ENCODE measurements around the gene ETV6.
"Not testable (repeated sequence)": the region's sequence is repeated elsewhere in the genome, so short reads cannot be mapped to it uniquely, and the experiment has no call there.

Gene ETV6

DNA sequence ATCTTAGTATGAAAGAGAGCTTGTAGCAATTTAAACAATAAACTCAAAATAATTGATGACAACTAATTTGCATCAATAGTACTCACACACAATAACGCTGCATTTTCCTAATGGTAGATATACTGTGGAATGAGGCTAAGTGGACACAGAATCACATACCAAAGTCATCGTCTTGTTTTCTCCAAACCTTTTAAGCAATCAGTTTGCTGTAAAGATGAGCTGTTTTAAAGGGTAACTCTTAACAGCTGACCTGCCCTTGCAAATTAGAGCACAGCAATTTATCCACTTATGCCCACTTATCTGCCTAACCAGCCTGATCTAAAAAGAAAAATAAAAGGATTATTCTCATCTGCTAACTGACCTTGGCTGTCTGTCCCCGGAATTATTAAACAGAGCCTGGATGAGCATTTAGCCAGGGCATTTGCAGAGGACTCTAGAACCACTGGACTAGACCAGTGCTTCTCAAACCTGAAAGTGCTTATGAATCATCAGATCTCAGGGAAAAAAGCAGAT, 247.0 kb downstream of the ETV6 start:
- peak; percentile 83 for DNase-seq

DNA sequence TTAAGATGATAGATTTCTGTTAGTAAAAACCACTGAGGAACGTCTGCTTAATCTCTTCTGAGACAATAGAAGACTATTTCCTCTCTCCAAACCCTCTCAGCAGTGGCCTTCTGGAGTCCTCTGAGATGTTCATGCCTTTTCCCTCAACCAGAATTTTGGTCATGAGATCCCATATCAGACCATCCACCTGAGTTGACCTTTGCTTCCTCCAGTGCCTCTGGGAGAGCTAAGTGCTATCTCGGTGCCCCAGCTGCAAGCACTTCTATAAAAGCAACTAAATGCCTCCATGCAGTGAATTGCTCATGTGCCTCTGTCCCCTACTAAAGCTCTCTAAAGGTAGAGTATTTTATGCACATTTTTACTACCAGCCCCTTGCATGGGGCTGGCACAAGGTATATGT, 248.4 kb downstream of the ETV6 start:
- no peak for DNase-seq

DNA sequence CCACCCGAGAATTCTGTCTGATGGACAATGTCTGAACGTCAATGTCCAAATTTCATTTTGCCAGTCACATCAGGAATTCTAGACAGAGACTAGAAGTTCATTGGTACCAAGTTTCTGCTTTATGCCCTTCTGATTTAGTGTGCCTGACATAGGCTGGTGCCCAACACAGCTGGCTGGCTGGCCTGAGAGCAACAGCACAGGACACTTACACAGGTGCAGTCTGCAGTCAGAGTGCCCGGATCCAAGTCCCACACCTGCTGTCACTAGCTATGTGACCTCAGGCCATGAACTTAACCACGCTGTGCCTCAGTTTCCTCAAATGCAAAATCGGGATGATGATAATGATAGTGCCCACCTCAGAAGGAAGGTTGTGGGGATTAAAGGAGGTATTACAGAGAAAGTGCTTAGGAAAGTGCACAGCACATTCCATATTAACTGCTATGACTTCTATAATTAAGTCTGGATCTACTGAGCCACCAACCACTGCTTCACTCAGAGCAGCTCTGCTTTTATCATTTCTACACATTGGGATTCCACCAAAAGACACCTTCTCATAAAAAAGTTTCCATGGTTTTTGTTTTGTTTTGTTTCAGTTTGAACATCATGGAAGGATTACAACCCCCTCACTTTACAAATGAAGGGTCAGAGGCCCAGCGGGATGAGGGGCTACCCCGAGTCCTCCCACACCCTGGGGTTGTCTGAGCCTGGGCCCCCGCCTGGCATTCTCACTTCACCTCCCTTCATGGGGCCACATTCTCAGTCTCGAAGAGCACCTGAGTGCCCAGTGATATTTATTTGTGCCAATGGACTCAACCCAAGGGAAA, 252.4 kb downstream of the ETV6 start:
- no peak for DNase-seq

DNA sequence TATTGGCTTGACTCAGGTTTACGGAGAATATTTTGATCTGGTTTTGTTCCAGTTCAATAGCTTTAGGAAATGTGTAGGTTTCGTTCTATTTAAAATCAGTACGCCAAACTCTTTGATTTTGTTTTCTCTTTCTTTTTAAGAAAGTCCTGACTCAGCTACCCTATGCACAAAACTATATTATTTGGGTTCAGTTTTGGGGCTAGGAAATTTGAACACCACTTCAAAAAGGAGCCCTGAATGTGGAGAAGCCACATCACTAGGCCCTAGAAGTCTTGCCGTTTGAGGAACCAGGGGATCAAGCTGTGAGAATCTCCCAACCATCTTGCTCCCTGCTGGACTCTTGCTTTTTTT, 253.0 kb downstream of the ETV6 start:
- no peak for DNase-seq

DNA sequence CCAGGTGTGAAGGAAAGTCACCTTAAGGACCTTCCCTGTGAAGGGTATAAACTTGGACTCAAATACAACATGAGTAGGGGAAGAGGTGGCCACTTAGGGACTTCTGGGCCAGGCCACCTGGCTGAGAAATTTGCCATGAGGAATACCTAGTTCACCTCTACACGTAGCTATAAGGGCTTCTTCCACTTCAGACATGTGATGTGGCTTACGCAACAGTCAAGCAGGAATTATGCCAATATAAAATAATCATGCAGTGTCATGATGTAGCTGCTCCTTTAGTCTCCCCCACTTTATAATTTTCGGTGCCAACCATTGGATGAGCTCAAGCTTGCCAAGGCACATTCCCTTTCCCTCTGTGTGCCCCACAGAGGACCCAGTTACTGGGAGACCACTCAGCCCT, 254.7 kb downstream of the ETV6 start:
- DNase-seq, result no peak

DNA sequence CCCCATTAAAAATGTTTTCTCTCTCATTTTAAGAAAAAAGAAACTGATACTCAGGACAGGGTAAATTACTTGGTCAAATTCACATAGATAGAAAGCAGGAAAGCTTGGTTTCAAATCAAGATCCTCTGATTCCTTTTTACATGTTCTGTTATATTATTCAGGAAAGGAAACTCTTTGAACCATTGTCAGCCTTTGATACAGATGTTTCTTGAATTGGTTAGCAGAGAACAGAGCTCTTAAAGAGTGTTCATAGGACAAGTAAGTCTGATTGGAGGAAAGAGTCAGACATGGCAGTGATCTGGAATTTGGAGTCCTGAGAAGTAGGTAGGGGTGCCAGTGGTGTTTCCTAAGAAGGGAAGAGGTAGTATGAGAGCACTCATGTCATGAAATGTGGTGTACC, 256.1 kb downstream of the ETV6 start:
- DNase-seq, result no peak

DNA sequence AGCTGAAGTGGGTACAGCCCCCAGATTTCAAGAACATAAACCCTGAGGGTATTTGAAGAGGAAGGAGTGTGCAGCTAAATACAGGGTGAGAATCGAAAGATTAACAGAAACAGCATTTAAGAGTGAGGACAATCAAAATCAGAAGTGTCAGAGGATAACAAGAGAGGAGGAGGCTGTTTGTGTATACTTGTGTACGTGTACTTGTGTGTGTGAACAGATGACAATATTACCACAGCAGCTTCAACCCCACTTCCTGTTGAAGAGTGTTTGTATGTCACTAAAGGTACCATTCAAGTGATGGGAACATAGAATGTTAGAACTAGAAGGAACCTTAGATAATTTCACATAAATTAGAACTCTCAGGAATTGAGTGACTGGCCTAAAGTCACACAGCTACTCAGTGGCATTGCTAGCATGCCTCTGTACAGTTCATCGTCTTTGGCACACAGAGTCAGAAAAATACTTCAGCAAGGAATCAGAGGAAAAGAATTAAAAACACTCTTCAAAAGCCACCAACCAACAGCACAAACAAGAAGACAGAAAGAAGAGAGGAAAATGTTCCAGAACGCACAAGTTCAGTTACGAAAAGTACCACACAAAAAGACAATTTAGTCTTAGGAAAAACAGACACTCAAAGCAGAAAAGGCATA, 256.9 kb downstream of the ETV6 start:
- no peak for DNase-seq

DNA sequence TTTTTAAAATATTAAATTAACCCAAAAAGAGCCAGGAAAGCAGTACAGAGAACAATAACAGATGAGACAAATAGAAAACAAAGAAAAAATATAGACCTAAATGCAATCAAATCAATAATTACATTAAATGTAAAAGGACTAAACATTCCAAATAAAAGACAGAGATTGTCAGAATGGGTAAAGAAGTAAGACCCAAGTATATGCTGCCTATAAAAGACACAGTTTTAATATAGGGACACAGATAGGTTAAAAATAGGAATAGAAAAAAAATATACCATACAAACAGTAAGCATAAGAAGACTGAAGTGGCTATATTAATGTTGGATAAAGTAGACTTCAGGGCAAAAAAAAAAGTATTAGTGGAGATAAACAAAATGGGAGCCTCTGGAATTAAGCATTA, 258.2 kb downstream of the ETV6 start:
- no peak for DNase-seq

DNA sequence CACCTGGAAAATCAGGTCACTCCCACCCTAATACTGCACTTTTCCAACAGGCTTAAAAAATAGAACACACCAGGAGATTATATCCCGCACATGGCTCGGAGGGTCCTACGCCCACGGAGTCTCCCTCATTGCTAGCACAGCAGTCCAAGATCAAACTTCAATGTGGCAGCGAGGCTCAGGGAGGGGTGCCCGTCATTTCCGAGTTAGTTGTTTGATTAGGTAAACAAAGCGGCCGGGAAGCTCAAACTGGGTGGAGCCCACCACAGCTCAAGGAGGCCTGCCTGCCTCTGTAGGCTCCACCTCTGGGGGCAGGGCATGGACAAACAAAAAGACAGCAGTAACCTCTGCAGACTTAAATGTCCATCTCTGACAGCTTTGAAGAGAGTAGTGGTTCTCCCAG, 259.9 kb downstream of the ETV6 start:
- not testable (repeated sequence) for DNase-seq

DNA sequence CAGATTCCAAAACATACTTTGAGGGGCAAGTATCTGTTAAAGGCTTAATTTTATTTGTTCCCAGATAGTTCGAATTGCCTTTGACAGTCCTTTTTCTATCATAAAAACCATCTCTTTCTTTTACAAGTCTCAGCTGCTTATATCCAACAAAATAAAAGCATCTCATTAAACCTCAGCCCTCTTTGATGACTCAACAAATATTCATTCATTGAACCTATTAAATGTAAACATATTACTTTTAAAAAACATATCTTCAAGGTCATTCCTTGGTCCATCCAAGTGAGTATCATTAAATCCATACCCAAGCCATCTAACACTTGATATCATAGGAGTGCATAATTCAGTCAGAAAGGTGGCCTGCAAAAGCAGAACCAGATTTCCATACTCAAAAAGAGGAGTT, 266.6 kb downstream of the ETV6 start:
- DNase-seq, result no peak

DNA sequence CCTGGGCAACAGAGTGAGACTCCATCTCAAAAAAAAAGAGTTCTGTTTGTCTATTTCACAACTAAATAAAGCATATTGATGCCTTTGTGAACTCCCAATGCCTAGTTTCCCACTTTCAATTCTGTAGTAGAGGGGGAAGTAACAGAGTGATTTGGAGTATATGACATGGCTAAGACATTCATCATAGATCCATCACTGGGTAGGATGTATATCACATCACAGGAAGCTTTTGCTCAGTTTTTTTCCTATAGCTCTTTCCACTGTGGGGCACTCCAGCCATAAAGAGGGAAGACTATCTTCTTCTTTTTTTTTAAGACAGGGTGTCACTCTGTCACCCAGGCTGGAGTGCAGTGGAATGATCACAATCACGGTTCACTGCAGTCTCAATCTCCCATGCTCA, 267.3 kb downstream of the ETV6 start:
- no peak for DNase-seq

DNA sequence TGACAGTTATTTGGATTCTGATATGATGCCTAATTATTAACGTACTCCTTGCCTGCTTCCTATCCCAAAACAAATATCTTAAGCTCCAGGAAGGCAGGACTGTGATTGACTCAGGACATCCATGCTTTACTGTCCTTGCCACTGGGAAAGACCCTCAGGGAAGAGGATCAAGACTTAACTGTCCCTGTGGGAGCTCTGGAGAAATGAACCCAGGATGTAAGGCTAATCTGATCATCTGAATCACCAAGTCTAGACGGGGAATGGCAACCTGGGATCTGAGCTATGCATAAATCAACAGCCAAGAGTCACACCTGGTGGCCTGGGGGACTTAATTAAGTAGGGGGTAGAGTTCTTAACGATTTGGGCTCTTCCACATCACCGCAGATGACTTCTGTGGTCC, 268.0 kb downstream of the ETV6 start:
- no peak for DNase-seq

DNA sequence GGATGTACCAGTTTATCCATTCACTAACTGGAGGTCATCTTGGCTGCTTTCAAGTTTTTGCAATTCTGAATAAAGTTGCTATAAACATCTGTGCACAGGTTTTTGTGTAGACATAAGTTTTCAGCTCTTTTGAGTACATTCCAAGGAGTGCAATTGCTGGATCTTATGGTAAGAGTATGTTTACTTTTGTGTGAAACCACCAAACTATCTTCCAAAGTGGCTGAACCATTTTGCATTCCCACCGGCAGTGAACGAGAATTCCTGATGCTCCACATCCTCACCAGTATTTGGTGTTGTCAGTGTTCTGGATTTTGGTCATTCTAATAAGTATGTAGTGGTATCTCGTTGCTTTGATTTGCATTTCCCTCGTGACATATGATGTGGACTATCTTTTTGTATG, 270.8 kb downstream of the ETV6 start:
- no peak for DNase-seq

DNA sequence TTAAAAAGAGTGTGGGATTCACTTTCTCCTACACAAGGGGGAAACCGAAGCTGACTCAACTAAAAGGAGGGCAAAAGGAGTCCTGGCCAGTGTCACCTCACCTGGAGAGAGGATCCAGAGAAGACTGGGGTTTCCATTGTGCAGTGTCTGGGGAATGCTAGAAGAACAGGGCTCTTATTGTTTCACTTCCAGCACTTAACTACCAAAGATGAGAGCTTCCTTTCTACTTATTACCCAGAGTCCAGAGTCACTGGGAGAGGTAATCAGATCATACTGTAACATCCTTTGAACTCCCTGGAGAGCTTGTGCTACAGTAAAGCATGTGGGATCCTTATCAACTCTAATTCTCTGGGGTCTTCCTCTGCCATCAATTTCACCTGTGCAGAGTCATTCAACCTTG, 272.9 kb downstream of the ETV6 start:
- DNase-seq, result no peak

DNA sequence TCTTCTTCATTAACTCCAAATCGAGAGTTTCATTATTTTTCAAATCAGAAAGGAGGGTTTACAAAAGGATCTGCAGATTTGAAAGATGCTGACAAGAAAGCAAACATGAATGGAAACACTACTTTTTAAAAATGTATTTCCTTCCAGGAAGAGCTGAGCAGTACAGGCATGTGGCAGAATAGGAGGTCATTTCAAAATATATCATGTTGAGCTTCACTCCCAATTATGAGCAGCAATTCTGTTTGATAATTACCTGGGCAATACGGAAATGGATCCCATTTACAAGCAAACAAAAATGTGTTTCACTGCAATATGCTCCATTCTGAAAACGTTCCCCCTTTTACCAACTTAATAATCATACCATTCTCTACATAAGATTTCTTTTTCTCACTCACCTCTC, 273.6 kb downstream of the ETV6 start:
- no peak for DNase-seq

DNA sequence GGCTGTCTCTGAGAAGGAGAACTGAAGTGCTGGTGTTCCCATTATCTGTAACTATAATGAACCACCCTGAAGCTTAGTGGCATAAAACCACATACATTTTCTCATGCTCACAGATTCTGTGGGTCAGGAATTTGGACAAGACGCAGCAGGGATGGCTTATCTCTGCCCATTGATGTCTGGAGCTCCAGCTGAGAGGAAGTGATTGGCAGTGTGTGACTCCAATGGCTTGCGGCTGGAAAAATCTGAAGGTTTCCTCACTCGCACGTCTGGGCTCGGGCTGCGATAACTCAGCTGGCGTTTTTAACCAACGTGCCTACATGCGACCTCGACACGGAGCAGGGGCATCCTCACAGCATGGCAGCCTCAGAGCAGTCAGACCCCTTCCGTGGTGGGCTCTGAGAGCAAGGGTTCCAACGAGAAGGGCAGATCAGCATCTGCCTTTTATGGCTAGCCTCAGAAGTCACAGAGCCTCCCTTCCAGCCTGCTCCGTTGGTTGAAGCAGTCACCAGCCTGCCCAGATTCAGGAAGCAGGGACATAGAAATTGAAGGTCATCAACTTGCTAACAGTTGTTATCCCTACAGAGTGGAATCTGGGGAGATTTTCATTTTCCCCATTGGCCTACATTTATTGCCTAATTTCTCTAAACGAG, 277.9 kb downstream of the ETV6 start:
- DNase-seq, result no peak

DNA sequence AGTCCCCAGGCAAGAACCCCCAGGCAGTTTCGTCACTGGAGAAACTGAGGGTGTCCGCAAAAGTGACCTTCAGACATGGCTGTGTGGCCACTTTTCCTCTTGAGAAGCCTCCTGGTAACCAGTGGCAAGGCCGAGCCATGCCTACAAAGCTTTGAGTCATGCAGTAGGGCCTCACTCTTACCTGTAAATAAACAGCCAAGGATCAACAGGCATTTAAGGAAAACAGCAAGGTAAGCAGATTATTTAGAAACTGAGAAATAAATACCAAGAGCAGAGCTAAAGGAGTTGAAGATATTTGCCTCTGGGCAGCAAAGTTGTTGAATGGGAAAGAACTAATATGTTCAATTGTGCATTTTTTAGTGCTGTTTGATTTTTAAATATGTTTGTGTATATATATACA, 280.2 kb downstream of the ETV6 start:
- no peak for DNase-seq

DNA sequence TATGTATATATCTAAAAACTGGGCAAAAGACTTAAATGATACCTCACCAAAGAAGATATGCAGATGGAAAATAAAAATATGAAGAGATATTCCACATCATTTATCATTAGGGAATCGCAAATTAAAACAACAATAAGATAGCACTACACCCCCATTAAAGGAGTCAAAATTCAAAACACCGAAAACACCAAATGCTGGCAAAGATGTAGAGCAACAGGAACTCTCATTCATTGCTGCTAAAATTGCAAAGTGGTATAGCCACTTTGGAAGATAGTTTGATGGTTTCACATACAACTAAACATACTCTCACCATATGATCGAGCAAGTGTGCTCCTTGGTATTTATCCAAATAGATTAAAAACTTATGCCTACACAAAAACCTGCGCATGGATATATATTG, 289.7 kb downstream of the ETV6 start:
- no peak for DNase-seq

DNA sequence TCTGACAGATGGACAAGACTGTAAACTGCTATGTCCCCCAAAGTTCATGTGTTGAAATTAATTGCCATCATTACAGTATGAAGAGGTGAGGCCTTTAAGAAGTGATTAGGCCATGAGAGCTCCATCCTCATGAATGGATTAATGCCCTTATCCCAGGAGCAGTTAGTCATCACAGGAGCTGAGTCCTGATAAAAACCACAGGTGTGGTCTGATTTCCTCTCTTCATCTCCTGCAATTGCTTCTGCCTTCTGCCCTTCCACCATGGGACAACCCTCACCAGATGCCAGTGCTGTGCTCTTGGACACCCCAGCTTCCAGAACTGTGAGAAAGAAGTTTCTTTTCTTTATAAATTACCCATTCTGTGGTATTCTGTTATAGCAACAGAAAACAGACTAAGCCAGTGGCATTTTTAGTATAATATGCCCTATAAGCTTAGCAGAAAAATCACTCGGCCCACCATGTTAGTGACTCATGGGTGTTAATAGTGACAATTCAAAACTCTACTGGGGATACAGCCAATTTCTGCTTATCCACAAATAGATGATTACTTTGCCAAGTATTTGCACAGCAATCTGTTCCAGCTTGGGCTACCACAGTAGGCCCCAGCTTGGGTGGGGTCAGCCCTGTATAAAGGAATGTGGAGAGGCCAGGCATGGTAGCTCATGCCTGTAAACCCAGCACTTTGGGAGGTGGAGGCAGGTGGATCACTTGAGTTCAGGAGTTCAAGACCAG, 292.3 kb downstream of the ETV6 start:
- DNase-seq, result no peak

DNA sequence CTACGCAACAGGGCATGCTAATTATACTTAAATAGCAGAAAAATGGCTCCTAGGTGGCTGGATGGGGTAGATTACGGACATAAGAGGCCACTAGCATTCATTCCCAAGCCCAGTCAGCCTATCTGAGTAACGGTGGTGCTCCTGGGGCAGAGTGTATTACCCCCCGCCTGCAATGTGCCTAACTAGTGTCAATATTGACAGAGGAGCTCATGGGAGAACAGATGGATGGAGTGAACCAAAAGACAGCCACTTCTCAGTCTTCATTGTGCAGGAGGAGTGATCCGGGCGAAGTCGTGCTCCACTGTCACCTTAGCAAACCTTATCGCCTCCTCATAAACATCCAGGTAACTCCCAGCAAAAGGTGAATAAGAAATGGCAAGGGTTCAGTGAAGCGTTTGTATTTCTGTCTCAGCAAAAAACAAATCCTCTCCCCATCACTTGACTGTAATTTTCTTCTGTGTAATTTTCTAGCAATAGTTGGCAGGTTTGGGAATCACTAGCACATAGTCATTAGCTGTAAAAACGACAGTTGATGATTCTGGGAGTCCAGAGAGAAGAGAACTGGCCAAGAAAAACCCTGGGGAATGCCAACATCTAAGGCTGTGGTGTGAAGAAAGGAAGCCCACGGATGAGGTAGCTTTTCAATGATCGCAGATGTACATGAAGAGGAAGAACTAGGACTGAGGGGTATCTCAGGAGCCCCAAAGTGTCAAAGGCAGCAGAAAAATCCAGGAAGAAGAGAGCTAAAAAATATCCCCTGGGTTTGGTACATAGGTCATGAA, 294.6 kb downstream of the ETV6 start:
- peak; percentile 18 for DNase-seq
